Aorta (tissue), 5 donors: ENCODE data around the gene PEX11G. TPM values are rescaled to one million over a fixed set of nuclear protein-coding genes. Genes with fewer than 3 reads are reported as not detected.

Source experiments
- ATAC-seq: fragments of 200-7000 bp; cut with Tn5 transposase; one replicate; pipeline ENCODE4 v1.9.1; 2022; ENCODE audit warnings: moderate library complexity; ENCODE audit not compliant: low FRiP score
- DNase-seq, 2 donors: peaks; one replicate each; pipeline ENCODE4 v3.0.0-alpha.2; 2020
- H3K27ac ChIP-seq, 2 donors: one replicate each; pipeline ENCODE4 v1.5.1; 2013; ENCODE audit warnings: low read length in 2 of 2, mild to moderate bottlenecking in 2 of 2, moderate library complexity in 2 of 2, control low read depth in 1 of 2, inconsistent platforms in 1 of 2, low read depth in 1 of 2
- H3K27me3 ChIP-seq, 2 donors: one replicate each; pipeline ENCODE4 v1.6.1; 2013; ENCODE audit warnings: control low read depth in 1 of 2, low read length in 1 of 2, mild to moderate bottlenecking in 1 of 2, moderate library complexity in 1 of 2; ENCODE audit not compliant: insufficient read depth in 2 of 2, control insufficient read depth in 1 of 2
- H3K36me3 ChIP-seq, 2 donors: one replicate each; pipeline ENCODE4 v1.6.1; 2013; ENCODE audit warnings: control low read depth in 1 of 2, low read length in 1 of 2, mild to moderate bottlenecking in 1 of 2; ENCODE audit not compliant: insufficient read depth in 2 of 2, control insufficient read depth in 1 of 2
- H3K4me1 ChIP-seq, 2 donors: one replicate each; pipeline ENCODE4 v1.6.1; 2013; ENCODE audit warnings: low read length in 2 of 2, control low read depth in 1 of 2, mild to moderate bottlenecking in 1 of 2, moderate library complexity in 1 of 2; ENCODE audit not compliant: insufficient read depth in 2 of 2, control insufficient read depth in 1 of 2
- H3K4me3 ChIP-seq, 2 donors: one replicate each; pipeline ENCODE4 v1.5.1; 2013; ENCODE audit warnings: low read length in 2 of 2, control low read depth in 1 of 2, mild to moderate bottlenecking in 1 of 2
- H3K9me3 ChIP-seq: one replicate; pipeline ENCODE4 v1.6.1; 2013; ENCODE audit warnings: mild to moderate bottlenecking, low read length; ENCODE audit not compliant: control insufficient read depth
- WGBS, 2 donors: extraction: QIAGEN DNeasy Blood & Tissue Kit; methylation state at CpG; one replicate each; pipeline ENCODE4 v1.1.7; 2013; 5-methylcytosine and 5-hydroxymethylcytosine counted together
- intact Hi-C, 2 donors: fragments of 100-400 bp; cut with DNase I; formaldehyde crosslinking; loops; one replicate each; pipeline versions ENCODE4 v1.14.2 to v1.15.0; 2022
- polyA plus RNA-seq, 2 donors: library from polyadenylated mRNA; stranded (reverse); fragments of 200-250 nt; gene quantifications; one replicate each; pipeline ENCODE4 v1.2.3, GENCODE V29; 2013
- total RNA-seq, 2 donors: library from RNA; stranded (reverse); fragmentation: NEBNext Ultra II Directional; extraction: Animal tissue kit (Norgen Biotek cat#: 25700); gene quantifications; one replicate each; pipeline ENCODE4 v1.2.1, GENCODE V29; 2021
- donor health status: healthy with polysubstance abuse.
- donor health status: Bipolar disorder and iron deficiency.
- donor health status: DM: no; HTN: no; CAD: no.
- donor health status: DM: no; HTN: no; CAD: no.
- donor health status: DM: yes; HTN: yes; CAD: no.

The PEX11G gene
- total and polyA plus RNA-seq, 4 donors, result 1.9 to 5.3 (median 3.0) TPM

DNA sequence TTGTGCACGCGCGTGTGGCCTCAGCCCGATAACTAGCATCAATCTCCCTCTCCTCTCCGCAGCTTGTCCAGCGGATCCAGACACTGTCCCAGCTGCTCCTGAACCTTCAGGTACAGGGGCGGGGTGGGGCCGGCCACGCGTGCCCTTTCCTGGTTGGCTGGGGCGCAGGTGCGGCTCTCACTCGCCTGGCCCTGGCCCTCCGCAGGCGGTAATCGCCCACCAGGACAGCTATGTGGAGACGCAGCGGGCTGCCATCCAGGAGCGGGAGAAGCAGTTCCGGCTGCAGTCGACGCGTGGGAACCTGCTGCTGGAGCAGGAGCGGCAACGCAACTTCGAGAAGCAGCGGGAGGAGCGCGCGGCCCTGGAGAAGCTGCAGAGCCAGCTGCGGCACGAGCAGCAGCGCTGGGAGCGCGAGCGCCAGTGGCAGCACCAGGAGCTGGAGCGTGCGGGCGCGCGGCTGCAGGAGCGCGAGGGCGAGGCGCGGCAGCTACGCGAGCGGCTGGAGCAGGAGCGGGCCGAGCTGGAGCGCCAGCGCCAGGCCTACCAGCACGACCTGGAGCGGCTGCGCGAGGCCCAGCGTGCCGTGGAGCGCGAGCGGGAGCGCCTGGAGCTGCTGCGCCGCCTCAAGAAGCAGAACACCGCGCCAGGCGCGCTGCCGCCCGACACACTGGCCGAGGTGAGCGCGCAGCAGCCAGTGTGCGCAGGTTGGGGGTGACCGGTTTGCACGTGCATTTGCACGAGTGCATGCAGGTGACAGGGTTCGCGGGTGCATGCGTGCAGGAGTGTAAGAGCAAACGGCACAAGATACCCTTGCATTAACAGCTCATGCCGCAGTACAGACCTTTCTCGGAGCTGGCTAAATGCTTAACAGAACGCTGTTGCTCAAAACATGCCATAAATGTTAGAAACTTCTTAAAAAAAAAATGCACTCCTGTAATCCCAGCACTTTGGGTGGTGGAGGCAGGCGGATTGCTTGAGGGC lies 21.5 kb downstream of the PEX11G start:
- Histone ChIP-seq H3K27me3 (no peaks in the 10 kb centered on the region), H3K9me3 (no peaks in the 10 kb centered on the region), H3K27ac (no peak overlapping the region), H3K4me3 (no peak overlapping the region), H3K4me1 (no peaks in the 10 kb centered on the region), H3K36me3 (peaks cover 2 to 6% of the 10 kb centered on the region in 2 donors)
- ATAC-seq (no peak), DNase-seq (no peak)
- 97% methylated on average over 86 of the region's 86 CpGs for WGBS, 2 donors
- intact Hi-C loops, result no loop called here

DNA sequence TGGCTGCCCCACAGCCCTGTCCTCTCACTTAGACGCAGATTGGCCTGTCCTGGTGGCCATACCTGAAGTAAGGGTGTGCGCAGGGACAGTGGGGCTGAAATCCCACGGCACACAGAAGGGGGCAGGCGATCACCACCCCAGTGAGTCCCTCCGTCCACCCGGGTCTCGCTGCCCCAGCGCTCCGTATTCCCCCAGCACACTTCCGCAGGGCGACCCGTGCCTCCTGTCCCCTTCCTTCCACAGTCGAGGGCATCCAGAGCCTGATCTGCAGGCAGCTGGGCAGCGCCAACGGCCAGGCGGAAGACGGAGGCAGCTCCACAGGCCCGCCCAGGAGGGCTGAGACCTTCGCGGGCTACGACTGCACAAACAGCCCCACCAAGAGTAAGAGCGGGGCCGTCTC lies 25.3 kb downstream of the PEX11G start:
- Histone ChIP-seq H3K36me3 (peaks cover 2% of the 10 kb centered on the region in 2 donors), H3K9me3 (no peaks in the 10 kb centered on the region), H3K4me3 (no peak overlapping the region), H3K27me3 (no peaks in the 10 kb centered on the region), H3K27ac (no peak overlapping the region), H3K4me1 (no peaks in the 10 kb centered on the region)
- DNase-seq (no peak), ATAC-seq (no peak)
- intact Hi-C loops, result no loop called here
- WGBS, 2 donors, result 93 to 95% methylated on average over 21 to 23 of the region's 23 CpGs

DNA sequence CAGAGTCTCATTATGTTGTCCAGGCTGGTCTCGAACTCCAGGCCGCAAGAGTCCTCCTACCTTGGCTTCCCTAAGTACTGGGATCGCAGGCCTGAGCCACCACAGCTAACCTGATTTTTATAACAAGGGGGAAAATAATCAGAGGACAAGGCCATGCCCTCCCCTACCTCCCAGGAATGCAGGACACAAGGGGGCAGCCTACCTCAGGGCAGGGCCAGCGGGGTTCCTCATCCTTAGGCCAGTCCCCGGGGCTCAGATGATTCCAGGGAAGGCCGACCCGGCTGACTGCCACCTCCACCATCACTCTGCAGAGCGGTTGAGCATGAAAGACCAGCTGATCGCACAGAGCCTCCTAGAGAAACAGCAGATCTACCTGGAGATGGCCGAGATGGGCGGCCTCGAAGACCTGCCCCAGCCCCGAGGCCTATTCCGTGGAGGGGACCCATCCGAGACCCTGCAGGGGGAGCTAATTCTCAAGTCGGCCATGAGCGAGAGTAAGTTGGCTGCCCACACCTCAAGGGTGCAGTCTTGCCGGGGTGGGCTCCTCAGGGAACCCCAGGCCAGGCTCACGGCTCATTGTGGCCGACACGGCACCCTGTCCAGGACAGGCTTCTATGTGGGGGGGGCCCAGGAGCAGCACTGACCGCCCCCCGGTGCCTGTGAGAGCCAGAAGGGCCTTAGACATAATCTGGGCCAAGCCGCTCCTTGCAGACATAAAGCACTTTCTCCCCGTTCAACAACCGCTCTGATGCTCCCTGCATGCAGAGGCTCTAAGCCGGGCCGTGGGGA lies 26.8 kb downstream of the PEX11G start:
- Histone ChIP-seq H3K4me1 (no peaks in the 10 kb centered on the region), H3K9me3 (no peaks in the 10 kb centered on the region), H3K36me3 (peaks cover 0 to 2% of the 10 kb centered on the region in 2 donors), H3K4me3 (no peak overlapping the region), H3K27me3 (no peaks in the 10 kb centered on the region), H3K27ac (no peak overlapping the region)
- ATAC-seq, result no peak
- 81 to 83% methylated on average over 28 of the region's 28 CpGs for WGBS, 2 donors
- intact Hi-C loops, result no loop called here
- DNase-seq, result no peak

DNA sequence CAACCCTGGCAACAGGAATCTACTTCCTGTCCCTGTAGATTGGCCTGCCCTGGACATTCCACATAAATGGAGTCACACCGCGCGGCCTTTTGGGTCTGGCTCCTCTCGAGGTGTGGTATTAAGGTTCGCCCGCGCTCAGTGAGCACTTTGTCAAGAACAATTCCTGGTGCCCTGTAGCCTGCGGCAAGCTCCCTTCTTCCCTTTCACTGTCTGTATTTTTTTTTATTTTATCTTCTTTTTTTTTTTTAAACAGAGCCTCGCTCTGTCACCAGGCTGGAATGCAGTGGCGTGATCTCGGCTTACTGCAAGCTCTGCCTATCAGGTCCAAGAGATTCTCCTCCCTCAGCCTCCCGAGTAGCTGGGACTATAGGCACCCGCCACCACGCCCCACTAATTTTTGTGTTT lies 28.3 kb downstream of the PEX11G start:
- DNase-seq (no peak), ATAC-seq (no peak)
- intact Hi-C loops, result no loop called here
- Histone ChIP-seq H3K36me3 (peaks cover 0 to 2% of the 10 kb centered on the region in 2 donors), H3K27me3 (no peaks in the 10 kb centered on the region), H3K9me3 (no peaks in the 10 kb centered on the region), H3K27ac (no peak overlapping the region), H3K4me1 (no peaks in the 10 kb centered on the region), H3K4me3 (no peak overlapping the region)
- 79 to 81% methylated on average over 14 of the region's 14 CpGs for WGBS, 2 donors

DNA sequence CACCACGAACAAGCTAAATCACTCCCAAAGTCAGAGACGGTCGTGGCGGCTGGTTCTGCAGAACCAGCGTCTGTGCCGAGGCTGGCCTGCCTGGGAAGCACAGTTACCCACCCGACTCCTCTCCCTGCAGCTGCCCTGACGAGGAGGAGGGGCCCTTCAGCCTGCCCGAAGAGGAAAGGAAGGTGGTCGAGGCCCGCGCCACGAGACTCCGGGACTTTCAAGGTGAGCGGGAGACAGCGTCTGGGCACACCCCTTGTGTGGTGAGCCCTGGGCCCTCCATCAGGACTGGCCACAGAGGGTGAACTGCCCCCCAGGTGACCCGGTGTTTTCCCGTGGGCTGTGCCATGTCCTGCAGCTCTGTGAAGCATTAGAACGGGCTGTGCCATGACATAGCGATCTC lies 29.1 kb downstream of the PEX11G start:
- no peak for ATAC-seq
- 92 to 93% methylated on average over 20 of the region's 20 CpGs for WGBS, 2 donors
- H3K4me3 ChIP-seq, result no peak overlapping the region
- no peaks in the 10 kb centered on the region for H3K27me3 ChIP-seq
- DNase-seq, result no peak
- H3K9me3 ChIP-seq, result no peaks in the 10 kb centered on the region
- no peak overlapping the region for H3K27ac ChIP-seq
- peaks cover 0 to 2% of the 10 kb centered on the region in 2 donors for H3K36me3 ChIP-seq
- no peaks in the 10 kb centered on the region for H3K4me1 ChIP-seq
- intact Hi-C loops, result no loop called here

DNA sequence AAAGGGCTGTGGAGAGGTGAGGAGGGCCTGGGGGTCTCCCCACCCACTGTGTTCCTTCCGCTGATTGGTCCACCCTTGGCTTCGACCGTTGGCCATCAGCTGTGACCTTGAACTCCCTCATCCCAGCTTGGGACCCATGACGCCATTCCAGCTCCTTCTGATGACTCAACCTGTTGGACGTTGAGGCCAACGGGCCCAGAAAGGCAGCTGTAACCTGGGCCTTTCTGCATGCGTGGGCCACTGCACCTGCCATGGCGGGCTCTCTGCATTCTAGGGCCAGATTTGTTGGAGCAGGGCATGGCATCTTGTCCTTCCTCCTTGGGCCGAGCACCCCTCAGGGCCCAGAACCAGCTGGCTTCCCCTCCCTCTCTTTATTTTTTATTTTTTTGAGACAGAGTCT lies 30.2 kb downstream of the PEX11G start:
- DNase-seq (no peak), ATAC-seq (no peak)
- intact Hi-C loops, result no loop called here
- Histone ChIP-seq H3K9me3 (no peaks in the 10 kb centered on the region), H3K4me1 (no peaks in the 10 kb centered on the region), H3K27me3 (no peaks in the 10 kb centered on the region), H3K4me3 (no peak overlapping the region), H3K27ac (no peak overlapping the region), H3K36me3 (peaks cover 0 to 4% of the 10 kb centered on the region in 2 donors)
- 90 to 93% methylated on average over 9 of the region's 9 CpGs for WGBS, 2 donors

DNA sequence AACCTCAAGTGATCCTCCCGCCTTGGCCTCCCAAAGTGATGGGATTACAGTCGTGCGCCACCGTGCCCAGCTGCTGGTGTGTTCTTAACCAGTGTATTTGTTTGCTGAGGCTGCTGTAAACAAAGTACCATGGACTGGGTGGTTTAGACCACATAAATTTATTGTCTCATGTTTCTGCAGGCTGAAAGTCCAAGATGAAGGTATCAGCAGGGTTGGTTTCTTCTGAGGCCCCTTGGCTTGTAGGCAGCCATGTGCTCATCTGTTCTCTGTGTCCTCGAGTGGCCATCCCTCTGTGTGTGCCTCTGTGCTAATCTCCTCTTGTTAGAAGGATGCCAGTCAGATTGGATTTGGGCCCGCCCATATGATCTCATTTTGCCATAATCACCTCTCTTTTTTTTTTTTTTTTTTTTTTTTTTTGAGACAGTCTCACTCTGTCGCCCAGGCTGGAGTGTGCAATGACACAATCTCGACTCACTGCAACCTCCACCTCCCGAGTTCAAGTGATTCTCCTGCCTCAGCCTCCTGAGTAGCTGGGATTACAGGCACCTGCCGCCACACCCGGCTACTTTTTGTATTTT lies 31.8 kb downstream of the PEX11G start:
- Histone ChIP-seq H3K4me3 (no peak overlapping the region), H3K9me3 (no peaks in the 10 kb centered on the region), H3K27ac (no peak overlapping the region), H3K36me3 (peaks cover 0 to 9% of the 10 kb centered on the region in 2 donors), H3K27me3 (no peaks in the 10 kb centered on the region), H3K4me1 (no peaks in the 10 kb centered on the region)
- DNase-seq (no peak), ATAC-seq (no peak)
- intact Hi-C loops, result no loop called here
- whole genome bisulfite sequencing, 2 donors, result 95 to 97% methylated on average over 11 of the region's 11 CpGs

DNA sequence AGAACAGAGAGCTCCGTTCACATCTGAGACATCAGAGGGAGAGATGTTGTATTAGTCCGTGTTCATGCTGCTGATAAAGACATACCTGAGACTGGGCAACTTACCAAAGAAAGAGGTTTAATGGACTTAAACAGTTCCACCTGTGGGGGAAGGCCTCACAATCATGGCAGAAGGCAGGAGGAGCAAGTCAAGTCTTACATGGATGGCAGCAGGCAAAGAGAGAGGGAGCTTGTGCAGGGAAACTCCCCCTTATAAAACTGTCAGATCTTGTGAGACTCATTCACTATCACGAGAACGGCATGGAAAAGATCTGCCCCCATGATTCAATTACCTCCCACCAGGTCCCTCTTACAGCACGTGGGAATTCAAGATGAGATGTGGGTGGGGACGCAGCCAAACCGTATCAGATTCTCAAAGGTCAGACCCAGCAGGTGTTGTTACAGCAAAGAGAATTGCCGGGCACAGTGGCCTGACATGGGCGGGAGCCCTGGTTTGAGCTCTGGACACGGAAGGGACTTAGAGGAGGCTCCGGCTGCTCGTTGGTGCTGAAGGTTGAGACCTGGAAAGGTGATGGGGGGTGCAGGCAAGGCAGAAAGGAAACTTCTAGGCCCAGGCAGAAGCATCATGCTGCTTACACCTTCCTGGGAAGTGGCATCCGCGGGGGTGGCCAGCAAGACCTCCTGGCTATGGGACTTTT lies 33.1 kb downstream of the PEX11G start:
- Histone ChIP-seq H3K4me3 (no peak overlapping the region), H3K4me1 (no peaks in the 10 kb centered on the region), H3K27ac (no peak overlapping the region), H3K27me3 (no peaks in the 10 kb centered on the region), H3K36me3 (peaks cover 0 to 10% of the 10 kb centered on the region in 2 donors), H3K9me3 (no peaks in the 10 kb centered on the region)
- ATAC-seq, result no peak
- WGBS, 2 donors, result 95 to 96% methylated on average over 14 of the region's 14 CpGs
- intact Hi-C loops, result no loop called here
- DNase-seq, result no peak
